Activated T-cell treated with anti-CD3 and anti-CD28 coated beads, Interleukin-2, amount 50 U/mL, for 4 hours (primary cell): ENCODE measurements around the gene FLRT3. TPM values are rescaled to one million over a fixed set of nuclear protein-coding genes. Genes with fewer than 3 reads are reported as not detected.

Experiments
- ATAC-seq, 2 donors: fragments of 200-7000 bp; cut with Tn5 transposase; one replicate each; pipeline ENCODE4 v1.10.0; 2021
- DNase-seq: peaks from one replicate; pipeline ENCODE4 v3.0.0-alpha.2; 2020
- H3K27me3 Mint-ChIP-seq: one replicate; pipeline ENCODE4 v1.8.0; 2021; ENCODE audit warnings: low read depth, mixed read lengths
- H3K36me3 Mint-ChIP-seq: one replicate; pipeline ENCODE4 v1.8.0; 2022; ENCODE audit warnings: mixed read lengths; ENCODE audit not compliant: insufficient read depth
- H3K4me1 Mint-ChIP-seq: one replicate; pipeline ENCODE4 v1.8.0; 2021; ENCODE audit warnings: low read depth, mixed read lengths
- H3K4me3 Mint-ChIP-seq: one replicate; pipeline ENCODE4 v1.8.0; 2021; ENCODE audit warnings: mild to moderate bottlenecking, moderate library complexity, mixed read lengths
- H3K9me3 Mint-ChIP-seq: one replicate; pipeline ENCODE4 v1.8.0; 2021; ENCODE audit warnings: mixed read lengths
- total RNA-seq, 3 donors: library from RNA; stranded (reverse); gene quantifications; one replicate each; pipeline ENCODE4 v1.2.1, GENCODE V29; 2021

Gene FLRT3
- total RNA-seq, 3 donors from 2014 or later = not detected

DNA sequence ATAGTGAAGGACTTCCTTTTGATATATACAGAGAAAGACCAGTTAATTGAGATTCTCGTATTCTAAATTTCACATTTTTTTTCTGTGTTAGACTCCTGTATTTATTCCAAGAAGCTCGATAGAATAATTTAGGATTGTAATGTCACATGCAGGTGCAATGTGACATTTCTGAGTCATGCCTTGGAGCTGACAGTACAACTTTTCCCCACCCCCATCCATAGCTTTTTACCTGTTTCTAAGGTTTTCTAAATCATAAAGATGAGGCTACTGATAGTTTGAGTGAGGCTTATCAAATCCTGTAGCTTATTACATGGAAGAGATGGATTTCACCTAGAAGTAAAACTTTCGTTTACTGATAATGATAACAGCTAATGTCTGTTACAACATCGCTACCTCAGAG, 37.6 kb downstream of the FLRT3 start:
- Mint-ChIP-seq H3K36me3 (no peaks in the 10 kb centered on the region), H3K4me1 (no peaks in the 10 kb centered on the region), H3K27me3 (no peaks in the 10 kb centered on the region), H3K4me3 (no peak overlapping the region), H3K9me3 (peaks cover 9% of the 10 kb centered on the region)
- ATAC-seq = no peak
- no peak for DNase-seq

DNA sequence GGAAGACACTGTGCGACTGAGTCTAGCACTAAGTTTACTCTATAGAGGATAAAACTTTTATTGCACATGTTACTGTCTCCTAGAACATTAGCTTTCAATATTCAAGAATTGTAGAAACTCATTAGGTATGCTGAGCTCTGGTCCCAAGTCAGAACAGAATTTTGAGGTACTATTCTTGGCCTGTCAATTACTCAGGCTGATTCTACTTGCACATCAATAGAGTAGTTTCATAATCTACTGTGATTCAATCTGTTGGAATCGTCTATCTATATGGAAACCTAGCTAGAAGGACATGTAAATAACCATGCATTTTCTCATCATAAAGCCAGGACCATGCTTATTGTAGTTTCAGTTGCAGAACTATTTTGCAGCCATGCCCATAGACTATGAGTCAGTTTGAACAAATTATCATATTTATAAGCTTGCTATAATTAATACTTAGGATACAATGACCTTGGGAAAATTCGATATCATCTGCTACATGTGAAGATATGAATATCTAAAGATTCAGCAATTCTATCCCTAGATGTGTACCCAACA, 41.6 kb downstream of the FLRT3 start:
- H3K36me3 Mint-ChIP-seq = no peaks in the 10 kb centered on the region
- ATAC-seq = no peak
- H3K9me3 Mint-ChIP-seq = peaks cover 9% of the 10 kb centered on the region

DNA sequence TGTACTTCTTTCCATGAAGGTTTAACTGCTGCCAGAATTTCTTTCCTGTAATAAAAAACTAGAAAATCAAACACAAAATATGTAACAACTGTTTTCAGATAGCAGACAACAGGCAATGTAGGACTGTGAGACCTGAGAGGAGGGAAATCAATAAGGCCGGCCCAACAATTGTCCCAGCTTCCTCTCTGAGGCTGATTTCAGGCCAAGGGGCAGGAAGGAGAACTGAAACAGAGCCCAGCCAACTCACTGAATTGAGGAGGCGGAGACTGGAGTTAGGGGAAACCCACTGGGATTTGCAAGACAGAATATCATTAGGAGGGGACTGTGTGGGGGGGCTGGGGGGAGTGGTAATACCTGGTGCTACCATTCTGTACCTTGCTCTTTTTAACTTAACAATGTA, 42.2 kb downstream of the FLRT3 start:
- DNase-seq = no peak
- no peaks in the 10 kb centered on the region for H3K27me3 Mint-ChIP-seq
- no peaks in the 10 kb centered on the region for H3K36me3 Mint-ChIP-seq
- H3K4me3 Mint-ChIP-seq = no peak overlapping the region
- no peaks in the 10 kb centered on the region for H3K4me1 Mint-ChIP-seq
- peaks cover 9% of the 10 kb centered on the region for H3K9me3 Mint-ChIP-seq
- no peak for ATAC-seq

More for the DNA sequence above, 41.6 kb downstream of the FLRT3 start:
- no peaks in the 10 kb centered on the region for H3K4me1 Mint-ChIP-seq
- no peaks in the 10 kb centered on the region for H3K27me3 Mint-ChIP-seq
- no peak for DNase-seq
- no peak overlapping the region for H3K4me3 Mint-ChIP-seq

DNA sequence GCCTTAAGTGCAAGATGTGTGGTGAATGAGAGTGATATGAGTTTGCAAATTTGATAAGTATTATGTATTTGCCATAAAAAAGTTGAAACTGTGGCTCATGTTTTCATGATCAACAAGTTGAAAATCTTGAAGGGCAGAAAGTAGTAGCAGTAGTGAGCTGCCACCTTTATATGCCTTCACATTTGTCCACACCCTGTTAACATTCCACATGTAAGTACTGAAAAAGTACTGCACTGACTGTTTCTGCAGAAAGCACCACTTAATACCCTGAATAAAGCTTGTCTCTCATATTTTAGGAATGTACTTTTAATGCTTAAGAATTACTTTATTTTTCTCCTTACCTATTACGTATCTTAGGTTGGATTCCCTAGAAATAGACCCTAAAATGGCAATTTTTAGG, 45.9 kb downstream of the FLRT3 start:
- Mint-ChIP-seq H3K36me3 (no peaks in the 10 kb centered on the region), H3K4me3 (no peak overlapping the region), H3K4me1 (no peaks in the 10 kb centered on the region), H3K27me3 (no peaks in the 10 kb centered on the region), H3K9me3 (peaks cover 8% of the 10 kb centered on the region)
- DNase-seq = no peak
- no peak for ATAC-seq

DNA sequence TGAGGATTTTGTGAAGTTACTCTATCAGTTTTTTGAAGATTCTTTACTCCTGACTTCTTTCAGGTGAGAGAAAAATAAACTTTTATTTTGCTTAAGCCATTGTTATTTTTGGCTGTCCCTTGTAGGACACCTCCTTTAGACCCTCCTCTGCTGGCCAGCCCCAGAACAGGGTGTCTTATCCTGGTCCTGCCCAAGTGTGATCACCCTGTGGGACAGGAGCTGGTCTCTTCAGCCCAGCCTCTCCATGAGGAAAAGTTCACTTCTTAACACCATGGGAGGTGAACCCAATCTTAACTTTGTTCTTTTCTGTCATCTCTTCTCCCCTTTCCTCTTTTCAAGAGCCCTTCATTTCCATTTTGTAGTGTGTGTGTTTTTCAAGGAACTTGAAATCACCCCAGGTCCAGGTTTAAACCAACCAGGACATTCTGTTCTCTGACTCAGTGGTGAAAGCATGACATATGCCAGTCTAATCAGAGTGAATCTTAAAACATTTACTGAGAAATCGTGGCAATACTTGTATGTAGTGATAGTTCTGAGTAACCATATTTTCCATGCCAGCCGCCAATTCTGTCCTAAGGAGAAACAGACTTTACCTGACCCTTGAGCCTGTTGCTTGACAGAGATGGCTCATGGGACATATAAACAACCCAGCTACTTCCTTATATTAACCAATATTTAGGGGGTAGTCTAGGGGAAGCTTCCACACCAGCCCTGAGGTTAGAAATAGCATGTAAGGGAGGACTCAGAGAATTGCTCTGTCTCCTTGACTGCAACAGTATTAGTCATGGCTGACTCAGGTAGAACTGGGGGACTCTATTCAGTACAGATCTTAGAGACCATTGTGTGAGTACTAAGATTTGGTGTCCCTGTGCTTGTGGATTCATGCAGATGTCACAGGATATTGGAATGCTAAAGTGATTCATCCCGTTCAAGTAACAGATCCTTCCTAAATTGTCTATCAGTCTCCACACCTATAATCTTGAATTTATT, 48.8 kb downstream of the FLRT3 start:
- peaks cover 13% of the 10 kb centered on the region for H3K9me3 Mint-ChIP-seq
- ATAC-seq (no peak), DNase-seq (no peak)
- no peaks in the 10 kb centered on the region for H3K36me3 Mint-ChIP-seq
- no peak overlapping the region for H3K4me3 Mint-ChIP-seq
- H3K27me3 Mint-ChIP-seq = no peaks in the 10 kb centered on the region
- H3K4me1 Mint-ChIP-seq = no peaks in the 10 kb centered on the region

DNA sequence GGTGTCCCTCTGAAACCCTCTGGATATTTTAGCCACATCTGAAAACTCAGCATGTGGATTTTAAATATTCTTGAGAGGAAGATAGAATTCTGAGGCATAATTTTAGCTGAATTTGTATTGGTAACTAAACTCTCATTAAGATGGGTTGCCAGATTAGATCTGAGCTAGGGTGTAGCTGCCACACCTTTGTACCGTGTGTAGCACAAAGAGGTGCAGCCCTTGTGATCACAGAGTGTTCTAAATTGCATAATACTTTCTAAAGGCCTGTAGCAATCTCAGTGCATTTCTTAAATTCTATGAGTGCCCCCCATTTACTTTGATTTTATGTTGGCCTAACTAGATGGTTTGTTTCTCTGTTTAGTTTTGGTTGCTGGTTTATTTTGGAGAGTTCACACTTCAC, 53.0 kb downstream of the FLRT3 start:
- no peaks in the 10 kb centered on the region for H3K27me3 Mint-ChIP-seq
- H3K4me1 Mint-ChIP-seq = no peaks in the 10 kb centered on the region
- H3K9me3 Mint-ChIP-seq = peaks cover 8% of the 10 kb centered on the region
- no peak for DNase-seq
- no peak for ATAC-seq
- no peaks in the 10 kb centered on the region for H3K36me3 Mint-ChIP-seq
- H3K4me3 Mint-ChIP-seq = no peak overlapping the region

DNA sequence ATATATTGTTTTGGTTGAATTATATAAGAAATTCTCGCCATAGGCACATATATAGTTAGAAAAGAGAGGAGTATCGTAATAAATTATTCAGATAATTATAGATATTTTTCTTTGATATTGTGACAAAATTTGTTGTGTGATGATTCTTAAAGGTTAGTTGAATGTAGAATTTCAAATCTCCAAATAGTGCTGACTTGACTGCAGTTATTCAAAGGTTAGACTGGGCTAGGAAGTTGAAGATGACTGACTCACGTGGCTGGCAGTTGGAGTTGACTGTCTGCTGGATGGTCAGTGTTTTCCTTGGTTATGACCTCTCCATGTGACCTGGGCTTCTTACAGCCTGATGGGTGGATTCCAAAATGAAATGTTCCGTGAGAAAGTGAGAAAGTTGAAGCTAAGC, 55.3 kb downstream of the FLRT3 start:
- ATAC-seq = no peak
- Mint-ChIP-seq H3K9me3 (peaks cover 5% of the 10 kb centered on the region), H3K4me3 (no peak overlapping the region), H3K27me3 (no peaks in the 10 kb centered on the region), H3K36me3 (no peaks in the 10 kb centered on the region), H3K4me1 (no peaks in the 10 kb centered on the region)
- DNase-seq = no peak
